Measurements from ENCODE around the gene C6orf141. TPM values are rescaled to one million over a fixed set of nuclear protein-coding genes. Genes with fewer than 3 reads are reported as not detected.

C6orf141 gene
- total and polyA plus RNA-seq, 2 experiments from 2014 or later = 5.2 to 6.4 TPM

GRCh38 chr6:49541210-49541724 lies 9.2 kb upstream of the C6orf141 start:
- peak overlapping the region; percentile 24 for H2AFZ ChIP-seq
- no peak overlapping the region for H3K4me3 ChIP-seq
- H3K79me2 ChIP-seq (replicated peaks; ENCODE audit: insufficient read depth) = no peaks in the 10 kb centered on the region
- TF ChIP-seq ETS1 (IDR thresholded peaks at IDR 0.05) (no peak), STAT1 (IDR thresholded peaks at IDR 0.05; ENCODE audit: unreplicated experiment) (no peak), ZNF462 (CRISPR knock-in tag; IDR thresholded peaks at IDR 0.05) (no peak), POLR2AphosphoS5 (IDR thresholded peaks at IDR 0.05; ENCODE audit: low read depth) (no peak), CTCF (conservative IDR thresholded peaks at IDR 0.05; ENCODE audit: low read depth in 2 of 2) (no peak)
- TF ChIP-seq, protein P1, sequence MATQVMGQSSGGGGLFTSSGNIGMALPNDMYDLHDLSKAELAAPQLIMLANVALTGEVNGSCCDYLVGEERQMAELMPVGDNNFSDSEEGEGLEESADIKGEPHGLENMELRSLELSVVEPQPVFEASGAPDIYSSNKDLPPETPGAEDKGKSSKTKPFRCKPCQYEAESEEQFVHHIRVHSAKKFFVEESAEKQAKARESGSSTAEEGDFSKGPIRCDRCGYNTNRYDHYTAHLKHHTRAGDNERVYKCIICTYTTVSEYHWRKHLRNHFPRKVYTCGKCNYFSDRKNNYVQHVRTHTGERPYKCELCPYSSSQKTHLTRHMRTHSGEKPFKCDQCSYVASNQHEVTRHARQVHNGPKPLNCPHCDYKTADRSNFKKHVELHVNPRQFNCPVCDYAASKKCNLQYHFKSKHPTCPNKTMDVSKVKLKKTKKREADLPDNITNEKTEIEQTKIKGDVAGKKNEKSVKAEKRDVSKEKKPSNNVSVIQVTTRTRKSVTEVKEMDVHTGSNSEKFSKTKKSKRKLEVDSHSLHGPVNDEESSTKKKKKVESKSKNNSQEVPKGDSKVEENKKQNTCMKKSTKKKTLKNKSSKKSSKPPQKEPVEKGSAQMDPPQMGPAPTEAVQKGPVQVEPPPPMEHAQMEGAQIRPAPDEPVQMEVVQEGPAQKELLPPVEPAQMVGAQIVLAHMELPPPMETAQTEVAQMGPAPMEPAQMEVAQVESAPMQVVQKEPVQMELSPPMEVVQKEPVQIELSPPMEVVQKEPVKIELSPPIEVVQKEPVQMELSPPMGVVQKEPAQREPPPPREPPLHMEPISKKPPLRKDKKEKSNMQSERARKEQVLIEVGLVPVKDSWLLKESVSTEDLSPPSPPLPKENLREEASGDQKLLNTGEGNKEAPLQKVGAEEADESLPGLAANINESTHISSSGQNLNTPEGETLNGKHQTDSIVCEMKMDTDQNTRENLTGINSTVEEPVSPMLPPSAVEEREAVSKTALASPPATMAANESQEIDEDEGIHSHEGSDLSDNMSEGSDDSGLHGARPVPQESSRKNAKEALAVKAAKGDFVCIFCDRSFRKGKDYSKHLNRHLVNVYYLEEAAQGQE (IDR thresholded peaks at IDR 0.05; ENCODE audit: unreplicated experiment) = no peak
- no peaks in the 10 kb centered on the region for H3K36me3 ChIP-seq (ENCODE audit: insufficient read depth)
- DNase-seq (ENCODE audit: low spot score) (no peak), ATAC-seq (no peak)
- H3F3A ChIP-seq (replicated peaks; ENCODE audit: low read depth) = no peaks in the 10 kb centered on the region
- H3K27me3 ChIP-seq (ENCODE audit: insufficient read depth) = no peaks in the 10 kb centered on the region
- H3K27ac ChIP-seq (ENCODE audit: low read depth) = no peak overlapping the region
- no peak overlapping the region for H3K4me3 Mint-ChIP-seq
- no peak overlapping the region for H3K4me2 ChIP-seq
- no peaks in the 10 kb centered on the region for H3K36me3 Mint-ChIP-seq (ENCODE audit: low read depth)
- H3K4me1 Mint-ChIP-seq = peaks cover 7% of the 10 kb centered on the region; the same call in 2 of the 3 replicates
- H3K27me3 Mint-ChIP-seq (ENCODE audit: insufficient read depth, low read depth, poor library complexity) = no peaks in the 10 kb centered on the region
- no peaks in the 10 kb centered on the region for H4K20me1 ChIP-seq (replicated peaks; ENCODE audit: insufficient read depth)
- H3K9me3 Mint-ChIP-seq = no peaks in the 10 kb centered on the region
- peak overlapping the region; percentile 22; the same call in 1 of the 2 replicates for H3K27ac Mint-ChIP-seq
- H3K4me1 ChIP-seq (ENCODE audit: insufficient read depth) = no peaks in the 10 kb centered on the region
- H3K9me2 ChIP-seq (ENCODE audit: insufficient read depth) = no peaks in the 10 kb centered on the region

All from GM23338 (cell line).